Fibroblast of lung (primary cell): Measurements from ENCODE around the gene DLG2. TPM values are rescaled to one million over a fixed set of nuclear protein-coding genes. Genes with fewer than 3 reads are reported as not detected.

Experiments
- DNase-seq, 2 donors: peaks; one replicate each; pipeline versions ENCODE4 v3.0.0 to v3.0.0-alpha.2; 2010; ENCODE audit warnings: low read depth in 2 of 2
- H2AFZ ChIP-seq: 2 replicates; pipeline ENCODE4 v1.5.1; 2012; ENCODE audit warnings: low read length, control low read depth, inconsistent platforms
- H3K27ac ChIP-seq: 2 replicates; pipeline ENCODE4 v1.5.1; 2011; ENCODE audit warnings: low read length, control low read depth; ENCODE audit not compliant: insufficient read depth
- H3K27me3 ChIP-seq: 2 replicates; pipeline ENCODE4 v1.5.1; 2011; ENCODE audit warnings: mild to moderate bottlenecking, low read length; ENCODE audit not compliant: control insufficient read depth, insufficient read depth
- H3K36me3 ChIP-seq: 2 replicates; pipeline ENCODE4 v1.5.1; 2011; ENCODE audit warnings: low read length; ENCODE audit not compliant: control insufficient read depth, insufficient read depth
- H3K4me1 ChIP-seq: 2 replicates; pipeline ENCODE4 v1.5.1; 2011; ENCODE audit warnings: low read length; ENCODE audit not compliant: control insufficient read depth, insufficient read depth; ENCODE audit errors: extremely low read depth
- H3K4me2 ChIP-seq: 2 replicates; pipeline ENCODE4 v1.5.1; 2011; ENCODE audit warnings: low read length, control low read depth; ENCODE audit not compliant: insufficient read depth; ENCODE audit errors: extremely low read depth
- H3K4me3 ChIP-seq, 4 experiments: fragments of 200-600 bp in 1 of 4; sonication (generic) in 1 of 4; replicated peaks in 1 of 4; 2 replicates each; pipeline ENCODE4 v1.5.1; 2011 to 2016; ENCODE audit warnings: low read length in 4 of 4, low read depth in 3 of 4, mild to moderate bottlenecking in 3 of 4, control low read depth in 2 of 4, inconsistent platforms in 1 of 4, mixed read lengths in 1 of 4; ENCODE audit not compliant: insufficient read depth in 1 of 4; ENCODE audit errors: control extremely low read depth in 1 of 4
- H3K79me2 ChIP-seq: 2 replicates; pipeline ENCODE4 v1.5.1; 2012; ENCODE audit warnings: mild to moderate bottlenecking, low read length, inconsistent platforms; ENCODE audit not compliant: control insufficient read depth, insufficient read depth
- H3K9ac ChIP-seq: 2 replicates; pipeline ENCODE4 v1.5.1; 2011; ENCODE audit warnings: mild to moderate bottlenecking, low read length, control low read depth; ENCODE audit not compliant: insufficient read depth
- H3K9me3 ChIP-seq: 2 replicates; pipeline ENCODE4 v1.5.1; 2012; ENCODE audit warnings: low read depth, low read length; ENCODE audit not compliant: control insufficient read depth, insufficient read depth
- H4K20me1 ChIP-seq: 2 replicates; pipeline ENCODE4 v1.5.1; 2011; ENCODE audit warnings: low read length; ENCODE audit not compliant: control insufficient read depth, insufficient read depth; ENCODE audit errors: extremely low read depth
- CTCF ChIP-seq, 2 donors: IDR thresholded peaks in 1 of 2; conservative IDR thresholded peaks in 1 of 2; 1 replicate in 1 of 2; 2 replicates in 1 of 2; pipeline ENCODE4 v1.5.1; 2011 to 2012; ENCODE audit warnings: low read length in 2 of 2, control low read depth in 1 of 2, inconsistent platforms in 1 of 2, low read depth in 1 of 2, mild to moderate bottlenecking in 1 of 2
- EZH2 ChIP-seq: IDR thresholded peaks from 2 replicates; pipeline ENCODE4 v1.5.1; 2012; ENCODE audit warnings: low read length, control low read depth, mild to moderate bottlenecking; ENCODE audit errors: missing control alignments
- polyA plus RNA-seq, 2 donors: library from polyadenylated mRNA; depleted of rRNA in 1 of 2; stranded (reverse) in 1 of 2; unstranded in 1 of 2; fragments of >200 nt; gene quantifications; 2 replicates each; pipeline ENCODE4 v1.2.1, GENCODE V29; 2011 to 2012; ENCODE audit warnings: missing spikeins in 1 of 2
- total RNA-seq: library from RNA; depleted of rRNA; stranded (reverse); fragments of >200 nt; gene quantifications from 2 replicates; pipeline ENCODE4 v1.2.1, GENCODE V29; 2014

Gene DLG2
- total and polyA plus RNA-seq, 2 donors (not counting 1 experiment from before 2014, with no cell fraction given): 0.77 to 2.3 TPM

- H3K36me3 ChIP-seq: no peaks in the 10 kb centered on the region
- no peak overlapping the region for H3K27ac ChIP-seq
- no peaks in the 10 kb centered on the region for H3K9me3 ChIP-seq
- DNase-seq: peak; percentile 30 to 37
- H3K9ac ChIP-seq: no peak overlapping the region
- no peak for TF ChIP-seq CTCF (conservative IDR thresholded peaks at IDR 0.05 in 1 of 2, IDR thresholded peaks at IDR 0.05 in 1 of 2; ENCODE audit: low read depth in 1 of 2, low read length in 2 of 2)
- TF ChIP-seq EZH2: no peak
- no peak overlapping the region for H2AFZ ChIP-seq
- H3K79me2 ChIP-seq: no peaks in the 10 kb centered on the region
- H3K4me2 ChIP-seq: no peak overlapping the region
- H3K27me3 ChIP-seq: no peaks in the 10 kb centered on the region
- no peaks in the 10 kb centered on the region for H3K4me1 ChIP-seq
- H3K4me3 ChIP-seq: no peak overlapping the region
- no peaks in the 10 kb centered on the region for H4K20me1 ChIP-seq
Observed at GRCh38 chr11:85029964-85030363, 597.2 kb downstream of the DLG2 start.

- Histone ChIP-seq H3K4me3 (no peak overlapping the region), H3K79me2 (no peaks in the 10 kb centered on the region), H3K9me3 (no peaks in the 10 kb centered on the region), H3K4me1 (no peaks in the 10 kb centered on the region), H3K27me3 (no peaks in the 10 kb centered on the region), H4K20me1 (no peaks in the 10 kb centered on the region), H3K36me3 (no peaks in the 10 kb centered on the region), H3K4me2 (no peak overlapping the region), H3K27ac (no peak overlapping the region), H3K9ac (no peak overlapping the region), H2AFZ (no peak overlapping the region)
- TF ChIP-seq EZH2 (no peak), CTCF (conservative IDR thresholded peaks at IDR 0.05 in 1 of 2, IDR thresholded peaks at IDR 0.05 in 1 of 2; ENCODE audit: low read depth in 1 of 2, low read length in 2 of 2) (no peak)
- no peak for DNase-seq
Observed at GRCh38 chr11:85028329-85029101, 598.6 kb downstream of the DLG2 start.

GRCh38 chr11:85027346-85027745 is 599.8 kb downstream of the DLG2 start:
- no peak for DNase-seq
- Histone ChIP-seq H3K27ac (no peak overlapping the region), H4K20me1 (no peaks in the 10 kb centered on the region), H3K4me2 (no peak overlapping the region), H3K79me2 (no peaks in the 10 kb centered on the region), H3K4me1 (no peaks in the 10 kb centered on the region), H3K9ac (no peak overlapping the region), H3K9me3 (no peaks in the 10 kb centered on the region), H3K36me3 (no peaks in the 10 kb centered on the region), H2AFZ (no peak overlapping the region), H3K27me3 (no peaks in the 10 kb centered on the region), H3K4me3 (no peak overlapping the region)
- no peak for TF ChIP-seq CTCF (conservative IDR thresholded peaks at IDR 0.05 in 1 of 2, IDR thresholded peaks at IDR 0.05 in 1 of 2; ENCODE audit: low read depth in 1 of 2, low read length in 2 of 2)
- no peak for TF ChIP-seq EZH2
